ENCODE data around the gene SRSF11. TPM values are rescaled to one million over a fixed set of nuclear protein-coding genes. Genes with fewer than 3 reads are reported as not detected.

The SRSF11 gene
- total and polyA plus RNA-seq, 2 of the 8 experiments (the other 6 are each of a cell fraction or from before 2014, with no cell fraction given): 183 to 260 TPM

GRCh38 chr1:70286453-70286852 is 65.3 kb downstream of the SRSF11 start:
- H2BK15ac ChIP-seq (ENCODE audit: low read length): no peak overlapping the region
- DNase-seq (ENCODE audit: low read depth in 1 of 2, low spot score in 2 of 2): no peak
- H3K18ac ChIP-seq (ENCODE audit: extremely low read depth, low read length): no peak overlapping the region
- H3K9me3 ChIP-seq (ENCODE audit: insufficient read depth in 2 of 2, low read depth in 1 of 2, low read length in 1 of 2): no peaks in the 10 kb centered on the region
- no peak overlapping the region for H3K4me3 ChIP-seq (ENCODE audit: extremely low read depth in 1 of 4, insufficient read depth in 2 of 4, low read depth in 3 of 4, low read length in 4 of 4)
- H2BK120ac ChIP-seq (replicated peaks; ENCODE audit: low read depth, low read length): no peak overlapping the region
- no peak overlapping the region for H3K23ac ChIP-seq (ENCODE audit: insufficient read length)
- H4K91ac ChIP-seq (replicated peaks; ENCODE audit: insufficient read length, low read length): no peak overlapping the region
- no peak overlapping the region for H2BK12ac ChIP-seq (ENCODE audit: low read depth, low read length)
- no peak for FAIRE-seq
- no peak overlapping the region for H3K9ac ChIP-seq (replicated peaks in 1 of 4; ENCODE audit: extremely low read depth in 1 of 4, low read depth in 3 of 4, low read length in 3 of 4)
- no peak overlapping the region for H2AFZ ChIP-seq (ENCODE audit: low read length)
- no peak overlapping the region for H3K4me2 ChIP-seq (ENCODE audit: insufficient read depth in 1 of 2, low read depth in 2 of 2, low read length in 2 of 2)
- no peak overlapping the region for H2BK20ac ChIP-seq (ENCODE audit: low read length)
- H3K79me1 ChIP-seq (ENCODE audit: low read depth, low read length): no peaks in the 10 kb centered on the region
- CTCF ChIA-PET (ENCODE audit: partially characterized antibody): no interaction called here
- no peak overlapping the region for H4K8ac ChIP-seq (ENCODE audit: extremely low read depth, insufficient read depth, low read length)
- no peak overlapping the region for H3K56ac ChIP-seq (replicated peaks; ENCODE audit: insufficient read length, low read depth, low read length)
- no peak overlapping the region for H3K4ac ChIP-seq (replicated peaks; ENCODE audit: insufficient read length, low read depth, low read length)
- H3K4me1 ChIP-seq (replicated peaks in 1 of 4; ENCODE audit: control insufficient read depth in 3 of 4, insufficient read depth in 4 of 4, low read length in 3 of 4): no peaks in the 10 kb centered on the region
- WGBS, 2 experiments (ENCODE audit: extremely low coverage in 1 of 2, insufficient coverage in 1 of 2, insufficient read length in 1 of 2, insufficient replicate concordance in 2 of 2, low coverage in 1 of 2, low lambda C conversion rate in 2 of 2, missing lambda C conversion rate in 1 of 2): 100% methylated on average over 5 of the region's 5 CpGs; no CpG with 5 or more reads in 1 of the 2 experiments
- H3K36me3 ChIP-seq (ENCODE audit: control insufficient read depth in 2 of 4, insufficient read depth in 4 of 4, low read length in 3 of 4): peaks cover 0 to 10% (median 2%) of the 10 kb centered on the region in 4 experiments; a peak in 4 of 8 replicates
- H3K14ac ChIP-seq (ENCODE audit: insufficient read length): no peak overlapping the region
- H2AK5ac ChIP-seq (ENCODE audit: low read depth, low read length): no peak overlapping the region
- H3K79me2 ChIP-seq (ENCODE audit: control insufficient read depth in 1 of 2, insufficient read depth in 2 of 2, low read length in 2 of 2): no peaks in the 10 kb centered on the region
- no peaks in the 10 kb centered on the region for H3K27me3 ChIP-seq (replicated peaks in 1 of 4; ENCODE audit: control insufficient read depth in 3 of 4, extremely low read depth in 1 of 4, insufficient read depth in 3 of 4, low read length in 3 of 4)
- POLR2A ChIA-PET (ENCODE audit: partially characterized antibody): no interaction called here
- H4K20me1 ChIP-seq (replicated peaks in 1 of 2; ENCODE audit: control insufficient read depth in 1 of 2, insufficient read depth in 2 of 2, low read length in 2 of 2): no peaks in the 10 kb centered on the region
- H4K5ac ChIP-seq (ENCODE audit: insufficient read length, low read depth, low read length): no peak overlapping the region
- H2BK5ac ChIP-seq (ENCODE audit: low read depth, low read length): no peak overlapping the region
- H3K23me2 ChIP-seq (ENCODE audit: low read depth, low read length): no peaks in the 10 kb centered on the region
- no peak overlapping the region for H3K27ac ChIP-seq (ENCODE audit: low read depth, low read length)
- no peak for TF ChIP-seq CHD7 (IDR thresholded peaks at IDR 0.05; ENCODE audit: insufficient replicate concordance, low read length)
